ENCODE data around the gene AHCYL2.
"Not testable (repeated sequence)": the region's sequence is repeated elsewhere in the genome, so short reads cannot be mapped to it uniquely, and the experiment has no call there.

Gene AHCYL2

DNA sequence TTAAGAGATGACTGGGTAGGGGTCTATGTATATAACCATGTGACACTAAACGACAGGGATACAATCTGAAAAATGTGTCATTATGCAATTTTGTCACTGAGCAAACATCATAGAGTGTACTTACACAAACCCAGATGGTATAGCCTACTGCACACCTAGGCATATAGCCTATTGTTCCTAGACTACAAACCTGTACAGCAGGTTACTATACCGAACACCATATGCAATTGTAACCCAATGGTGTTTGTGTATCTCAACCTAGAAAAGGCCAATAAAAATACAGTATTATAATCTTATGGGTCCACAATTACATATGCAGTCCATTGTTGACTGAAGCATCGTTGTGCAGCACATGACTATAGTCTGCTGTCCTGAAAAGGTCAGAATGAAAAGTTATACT, 232.3 kb downstream of the AHCYL2 start:
- no peak for DNase-seq

- no peak for DNase-seq
These were observed 233.3 kb downstream of the AHCYL2 start for GRCh38 chr7:129458171-129458570.

GRCh38 chr7:129461809-129462208, 237.0 kb downstream of the AHCYL2 start:
- DNase-seq, result no peak

DNA sequence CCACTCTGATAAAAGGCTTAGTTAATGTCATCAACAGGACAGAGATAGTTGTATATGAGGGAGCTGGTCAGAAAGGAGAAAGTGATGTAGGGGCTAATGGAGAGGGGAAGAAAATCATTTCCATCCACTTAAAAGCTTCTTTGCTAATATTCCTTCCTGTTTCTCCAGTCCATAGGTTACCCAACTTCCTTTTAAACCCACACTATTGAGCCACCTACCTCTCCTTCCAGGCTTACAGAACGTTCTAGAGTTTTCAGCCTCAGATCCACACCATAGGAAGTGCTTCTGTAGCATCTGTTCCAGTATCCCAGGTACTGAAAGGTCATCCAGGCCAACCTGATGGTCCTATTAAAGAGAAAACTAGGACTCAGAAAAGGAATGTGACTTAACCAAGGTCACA, 237.6 kb downstream of the AHCYL2 start:
- DNase-seq, result no peak

GRCh38 chr7:129464194-129464593, 239.4 kb downstream of the AHCYL2 start:
- no peak for DNase-seq

DNA sequence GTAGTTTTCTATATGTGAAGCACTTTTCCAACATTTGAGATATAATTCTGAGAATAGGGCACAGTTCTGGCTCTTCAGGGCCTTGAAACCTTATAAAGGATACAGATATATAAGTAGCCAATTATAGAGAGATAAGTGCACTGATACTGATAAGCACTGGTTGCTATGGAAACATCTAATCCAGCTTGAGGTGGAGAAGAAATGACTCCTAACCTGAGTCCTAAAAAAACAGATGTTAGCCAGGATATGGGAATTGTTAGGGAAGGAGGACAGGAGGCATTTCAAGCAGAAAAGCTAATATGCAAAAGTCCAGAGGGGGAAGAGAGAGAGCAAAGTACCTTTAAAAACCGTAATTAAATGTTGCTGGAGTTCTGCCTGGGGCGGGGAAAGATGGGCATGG, 240.2 kb downstream of the AHCYL2 start:
- no peak for DNase-seq

DNA sequence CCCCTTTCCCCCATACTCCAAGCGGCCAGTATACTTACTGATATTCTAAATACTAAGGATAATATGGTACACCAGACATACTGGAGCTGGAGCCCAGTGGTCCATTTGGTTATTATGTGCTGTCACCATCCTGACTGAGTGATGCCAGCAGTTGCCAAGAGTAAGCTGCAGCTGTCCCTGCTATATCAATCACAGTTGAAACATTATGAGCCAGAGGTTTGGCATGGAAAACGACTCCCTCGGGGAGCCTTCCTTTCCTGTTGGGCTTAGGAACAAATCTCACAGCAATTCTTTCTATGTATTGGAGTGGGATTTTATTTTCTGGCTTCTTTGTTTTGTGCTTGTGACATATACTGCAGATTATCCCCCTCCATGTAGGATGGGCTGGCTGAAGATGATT, 242.0 kb downstream of the AHCYL2 start:
- DNase-seq, result peak; percentile 16

- peak; percentile 44 for DNase-seq
These were observed 243.3 kb downstream of the AHCYL2 start for GRCh38 chr7:129468087-129468486.

DNA sequence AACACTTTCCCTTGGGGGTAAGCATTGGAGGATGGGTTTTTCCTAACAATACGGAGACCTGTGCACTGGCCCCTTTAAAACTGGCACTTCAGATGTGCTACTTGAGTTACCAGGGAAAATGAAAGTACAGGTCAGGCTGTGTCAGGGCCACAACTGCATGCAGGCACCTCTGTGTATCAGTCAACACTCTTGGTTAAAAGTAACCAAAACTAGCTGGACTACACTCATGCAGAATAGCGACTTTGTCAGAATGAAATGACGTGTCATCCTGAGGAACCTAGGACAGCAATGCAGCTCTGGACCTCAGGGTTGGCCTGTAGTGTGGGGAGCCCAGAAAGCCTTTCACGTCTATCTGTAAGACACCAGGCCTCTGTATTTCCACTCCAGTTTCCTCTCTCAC, 243.7 kb downstream of the AHCYL2 start:
- no peak for DNase-seq

- DNase-seq, result no peak
These were observed 245.1 kb downstream of the AHCYL2 start for GRCh38 chr7:129469930-129470329.

GRCh38 chr7:129470411-129470810, 245.6 kb downstream of the AHCYL2 start:
- DNase-seq, result no peak

GRCh38 chr7:129471402-129471827, 246.6 kb downstream of the AHCYL2 start:
- no peak for DNase-seq

DNA sequence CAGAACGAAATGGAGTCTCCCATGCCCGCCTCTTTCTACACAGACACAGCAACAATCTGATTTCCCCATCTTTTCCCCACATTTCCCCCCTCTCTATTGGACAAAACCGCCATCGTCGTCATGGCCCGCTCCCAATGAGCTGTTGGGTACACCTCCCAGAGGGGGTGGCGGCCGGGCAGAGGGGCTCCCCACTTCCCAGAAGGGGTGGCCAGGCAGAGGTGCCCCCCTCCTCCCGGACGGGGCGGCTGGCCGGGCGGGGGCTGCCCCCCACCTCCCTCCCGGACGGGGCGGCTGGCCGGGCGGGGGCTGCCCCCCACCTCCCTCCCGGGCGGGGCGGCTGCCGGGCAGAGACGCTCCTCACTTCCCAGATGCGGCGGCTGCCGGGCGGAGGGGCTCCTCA, 251.1 kb downstream of the AHCYL2 start:
- not testable (repeated sequence) for DNase-seq

- not testable (repeated sequence) for DNase-seq
These were observed 251.6 kb downstream of the AHCYL2 start for GRCh38 chr7:129476398-129476797.

All from fibroblast of skin of scalp (primary cell).